Neural cell (in vitro differentiated cells): Measurements from ENCODE around the gene TDRD10. TPM values are rescaled to one million over a fixed set of nuclear protein-coding genes. Genes with fewer than 3 reads are reported as not detected.

Source experiments
- H2AFZ ChIP-seq: fragments of 200-600, 300-800 bp; sonication (generic), shearing (Covaris generic); 2 replicates; pipeline ENCODE4 v1.6.0; 2014; ENCODE audit warnings: low read depth, mild to moderate bottlenecking, antibody characterized with exemption, low read length, moderate library complexity
- H3F3A ChIP-seq: fragments of 200-600 bp; shearing (Covaris generic); 2 replicates; pipeline ENCODE4 v1.6.1; 2016; ENCODE audit warnings: mild to moderate bottlenecking, moderate library complexity, mixed read lengths, antibody characterized with exemption, low read length; ENCODE audit not compliant: insufficient read depth, poor library complexity, severe bottlenecking
- H3K27ac ChIP-seq: fragments of 200-600, 300-800 bp; sonication (generic), shearing (Covaris generic); 2 replicates; pipeline ENCODE4 v1.5.1; 2014; ENCODE audit warnings: mild to moderate bottlenecking, low read length, moderate library complexity
- H3K27me3 ChIP-seq: fragments of 300-800, 200-600 bp; sonication (generic), shearing (Covaris generic); 2 replicates; pipeline ENCODE4 v1.6.0; 2014; ENCODE audit warnings: mild to moderate bottlenecking, low read depth, low read length, moderate library complexity; ENCODE audit not compliant: insufficient read depth
- H3K36me3 ChIP-seq: fragments of 300-800, 200-600 bp; sonication (generic), shearing (Covaris generic); 2 replicates; pipeline ENCODE4 v1.5.1; 2014; ENCODE audit warnings: mild to moderate bottlenecking, antibody characterized with exemption, low read length, moderate library complexity; ENCODE audit not compliant: insufficient read depth
- H3K4me2 ChIP-seq: fragments of 300-800, 200-600 bp; sonication (generic), shearing (Covaris generic); 2 replicates; pipeline ENCODE4 v1.6.0; 2014; ENCODE audit warnings: mild to moderate bottlenecking, low read length
- H3K4me3 ChIP-seq: fragments of 300-800, 200-600 bp; sonication (generic), shearing (Covaris generic); 2 replicates; pipeline ENCODE4 v1.5.1; 2014; ENCODE audit warnings: mild to moderate bottlenecking, low read length, moderate library complexity
- H3K79me2 ChIP-seq: fragments of 200-600 bp; shearing (Covaris generic); replicated peaks from 2 replicates; pipeline ENCODE4 v1.6.0; 2014; ENCODE audit warnings: mild to moderate bottlenecking, low read length, moderate library complexity; ENCODE audit not compliant: insufficient read depth
- H3K9ac ChIP-seq: fragments of 300-800, 200-600 bp; sonication (generic), shearing (Covaris generic); 2 replicates; pipeline ENCODE4 v1.6.1; 2016; ENCODE audit warnings: mild to moderate bottlenecking, low read length, mixed read lengths
- H3K9me2 ChIP-seq: fragments of 200-600 bp; shearing (Covaris generic); 2 replicates; pipeline ENCODE4 v1.6.1; 2016; ENCODE audit warnings: mild to moderate bottlenecking, low read length, mixed read lengths; ENCODE audit not compliant: insufficient read depth
- H3K9me3 ChIP-seq: fragments of 200-600, 300-800 bp; sonication (generic), shearing (Covaris generic); 2 replicates; pipeline ENCODE4 v1.6.1; 2016; ENCODE audit warnings: mild to moderate bottlenecking, mixed run types, low read length, moderate library complexity, mixed read lengths
- H4K20me1 ChIP-seq: fragments of 200-600 bp; shearing (Covaris generic); 2 replicates; pipeline ENCODE4 v1.6.1; 2016; ENCODE audit warnings: mild to moderate bottlenecking, mixed run types; ENCODE audit not compliant: insufficient read depth
- EP300 ChIP-seq: fragments of 450-650 bp; conservative IDR thresholded peaks from 2 replicates; pipeline ENCODE4 v1.6.1; 2014; ENCODE audit warnings: antibody characterized with exemption, mild to moderate bottlenecking, moderate library complexity; ENCODE audit not compliant: poor library complexity, severe bottlenecking
- EZH2 ChIP-seq: fragments of 200-600, 300-800 bp; shearing (Covaris generic), sonication (generic); IDR thresholded peaks from 2 replicates; pipeline ENCODE4 v1.6.1; 2014; ENCODE audit warnings: antibody characterized with exemption, low read length, borderline replicate concordance, mild to moderate bottlenecking; ENCODE audit not compliant: insufficient read depth, poor library complexity, severe bottlenecking
- MXI1 ChIP-seq: fragments of 450-650 bp; conservative IDR thresholded peaks from 2 replicates; pipeline ENCODE4 v1.6.1; 2014; ENCODE audit warnings: antibody characterized with exemption, mild to moderate bottlenecking; ENCODE audit not compliant: poor library complexity, severe bottlenecking
- POLR2AphosphoS5 ChIP-seq: IDR thresholded peaks from 2 replicates; pipeline ENCODE4 v1.6.1; 2012
- RAD21 ChIP-seq: fragments of 450-650 bp; conservative IDR thresholded peaks from 2 replicates; pipeline ENCODE4 v1.6.1; 2014; ENCODE audit warnings: antibody characterized with exemption, mild to moderate bottlenecking, moderate library complexity
- REST ChIP-seq: IDR thresholded peaks from 2 replicates; pipeline ENCODE4 v1.6.1; 2012; ENCODE audit warnings: borderline replicate concordance
- SMC3 ChIP-seq: fragments of 450-650 bp; conservative IDR thresholded peaks from 2 replicates; pipeline ENCODE4 v1.6.1; 2014; ENCODE audit warnings: antibody characterized with exemption, mild to moderate bottlenecking, moderate library complexity; ENCODE audit not compliant: poor library complexity
- TAF1 ChIP-seq: IDR thresholded peaks from 2 replicates; pipeline ENCODE4 v1.6.1; 2012; ENCODE audit warnings: low read depth
- polyA plus RNA-seq: library from polyadenylated mRNA; depleted of rRNA; stranded (reverse); fragments of >200 nt; gene quantifications from 2 replicates; pipeline ENCODE4 v1.2.3, GENCODE V29; 2014
- TF ChIP-seq, protein P1 (sequence below): fragments of 450-650 bp; IDR thresholded peaks from 2 replicates; pipeline ENCODE4 v1.5.1; 2014; ENCODE audit warnings: antibody characterized with exemption, mild to moderate bottlenecking, moderate library complexity; ENCODE audit not compliant: poor library complexity, severe bottlenecking

The TDRD10 gene
- polyA plus RNA-seq, 1 donor from 2014 or later: not detected

DNA sequence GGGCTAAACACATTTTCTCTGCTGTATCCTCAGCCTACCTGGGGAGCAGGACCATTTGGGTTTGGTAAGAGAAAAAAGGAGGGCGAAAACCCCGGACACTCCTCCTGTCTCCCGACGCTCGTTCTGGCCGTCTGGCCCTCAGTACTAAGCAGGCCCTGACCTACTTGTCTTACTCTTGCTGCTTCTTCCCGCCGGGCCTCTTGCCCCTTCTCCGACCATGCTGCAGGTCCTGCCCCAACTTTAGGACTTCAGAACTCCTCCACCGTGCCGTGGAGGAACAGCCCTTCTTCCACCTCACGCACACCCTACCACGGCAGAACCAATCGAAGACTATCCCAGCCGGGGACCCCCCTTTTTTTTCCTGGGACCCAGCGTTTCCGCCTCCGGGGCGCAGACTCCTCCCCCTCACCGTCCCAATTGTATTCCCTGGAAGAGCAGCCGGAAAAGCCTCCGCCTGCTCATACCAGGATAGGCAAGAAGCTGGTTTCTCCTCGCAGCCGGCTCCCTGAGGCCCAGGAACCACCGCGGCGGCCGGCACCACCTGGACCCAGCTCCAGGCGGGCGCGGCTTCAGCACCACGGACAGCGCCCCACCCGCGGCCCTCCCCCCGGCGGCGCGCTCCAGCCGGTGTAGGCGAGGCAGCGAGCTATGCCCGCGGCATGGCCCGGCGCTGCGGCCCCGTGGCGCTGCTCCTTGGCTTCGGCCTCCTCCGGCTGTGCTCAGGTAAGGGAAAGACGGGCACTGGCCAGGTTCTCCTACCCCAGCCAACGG is 65.6 kb downstream of the TDRD10 start, which contains the start of gene CHRNB2:
Gene CHRNB2 (plus strand): TSS at position 393 of the 771 bp plus-strand sequence. CDS start 267 bp downstream, at position 660.
- Histone ChIP-seq H3K27ac (no peak within 1 kb of the TSS), H3F3A (no peaks in the 10 kb centered on the region), H3K9ac (peak within 1 kb of the TSS; percentile 76), H2AFZ (peak within 1 kb of the TSS; percentile 66), H3K27me3 (no peaks in the 10 kb centered on the region), H3K9me2 (no peaks in the 10 kb centered on the region), H4K20me1 (no peaks in the 10 kb centered on the region), H3K4me2 (peak within 1 kb of the TSS; percentile 83), H3K4me3 (peak within 1 kb of the TSS; percentile 94), H3K79me2 (peaks cover 14% of the 10 kb centered on the region), H3K36me3 (no peaks in the 10 kb centered on the region), H3K9me3 (no peaks in the 10 kb centered on the region)
- no peak for TF ChIP-seq EZH2
- TF ChIP-seq EP300: no peak
- TF ChIP-seq MXI1: peak; percentile 89
- peak; percentile 92 for TF ChIP-seq REST
- peak; percentile 37 for TF ChIP-seq RAD21
- TF ChIP-seq SMC3: peak; percentile 40
- TF ChIP-seq TAF1: no peak
- TF ChIP-seq, protein P1, sequence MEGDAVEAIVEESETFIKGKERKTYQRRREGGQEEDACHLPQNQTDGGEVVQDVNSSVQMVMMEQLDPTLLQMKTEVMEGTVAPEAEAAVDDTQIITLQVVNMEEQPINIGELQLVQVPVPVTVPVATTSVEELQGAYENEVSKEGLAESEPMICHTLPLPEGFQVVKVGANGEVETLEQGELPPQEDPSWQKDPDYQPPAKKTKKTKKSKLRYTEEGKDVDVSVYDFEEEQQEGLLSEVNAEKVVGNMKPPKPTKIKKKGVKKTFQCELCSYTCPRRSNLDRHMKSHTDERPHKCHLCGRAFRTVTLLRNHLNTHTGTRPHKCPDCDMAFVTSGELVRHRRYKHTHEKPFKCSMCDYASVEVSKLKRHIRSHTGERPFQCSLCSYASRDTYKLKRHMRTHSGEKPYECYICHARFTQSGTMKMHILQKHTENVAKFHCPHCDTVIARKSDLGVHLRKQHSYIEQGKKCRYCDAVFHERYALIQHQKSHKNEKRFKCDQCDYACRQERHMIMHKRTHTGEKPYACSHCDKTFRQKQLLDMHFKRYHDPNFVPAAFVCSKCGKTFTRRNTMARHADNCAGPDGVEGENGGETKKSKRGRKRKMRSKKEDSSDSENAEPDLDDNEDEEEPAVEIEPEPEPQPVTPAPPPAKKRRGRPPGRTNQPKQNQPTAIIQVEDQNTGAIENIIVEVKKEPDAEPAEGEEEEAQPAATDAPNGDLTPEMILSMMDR: no peak
- peak; percentile 74 for TF ChIP-seq POLR2AphosphoS5

DNA sequence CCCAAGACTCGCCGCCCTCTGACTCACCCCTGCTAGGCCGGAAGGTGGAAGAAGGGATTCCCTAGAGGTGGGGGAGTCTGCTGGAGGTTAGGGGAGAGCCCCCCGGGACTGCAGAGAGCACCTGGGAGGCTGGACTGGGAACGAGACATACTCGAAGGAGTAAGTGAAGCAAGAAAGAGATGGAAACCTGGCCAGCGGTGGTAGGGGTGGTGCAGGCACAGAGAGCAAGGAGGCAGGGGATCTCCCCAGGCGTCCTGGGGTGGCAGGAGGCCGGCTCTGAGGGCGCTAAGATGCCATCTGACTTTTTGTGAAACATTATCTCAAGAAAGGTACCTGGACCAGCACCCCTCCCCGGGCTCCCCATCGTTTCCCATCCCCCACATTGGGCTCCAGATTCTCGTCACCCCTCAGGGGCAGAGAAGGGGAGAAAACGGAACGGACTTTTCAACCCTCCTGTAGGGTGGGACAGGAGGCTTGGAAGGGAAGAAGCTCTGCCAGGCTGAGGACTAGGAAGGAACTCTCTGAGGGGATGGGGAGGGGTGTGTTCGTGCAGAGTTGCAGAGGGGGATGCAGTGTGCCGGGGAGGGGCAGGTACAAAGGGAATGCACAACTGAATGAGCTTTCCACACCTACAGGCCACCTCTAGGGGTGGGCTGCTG is 66.3 kb downstream of the TDRD10 start:
- H4K20me1 ChIP-seq: no peaks in the 10 kb centered on the region
- H3K9ac ChIP-seq: peak overlapping the region; percentile 76
- no peaks in the 10 kb centered on the region for H3K27me3 ChIP-seq
- no peak for TF ChIP-seq RAD21
- TF ChIP-seq POLR2AphosphoS5: no peak
- no peak for TF ChIP-seq TAF1
- TF ChIP-seq EZH2: no peak
- no peak for TF ChIP-seq REST
- no peak for TF ChIP-seq EP300
- no peak for TF ChIP-seq MXI1
- no peak for TF ChIP-seq SMC3
- TF ChIP-seq, protein P1: no peak
- peaks cover 14% of the 10 kb centered on the region for H3K79me2 ChIP-seq
- no peak overlapping the region for H3K27ac ChIP-seq
- H3K9me3 ChIP-seq: no peaks in the 10 kb centered on the region
- peak overlapping the region; percentile 94 for H3K4me3 ChIP-seq
- H2AFZ ChIP-seq: peak overlapping the region; percentile 42
- no peaks in the 10 kb centered on the region for H3K9me2 ChIP-seq
- H3F3A ChIP-seq: no peaks in the 10 kb centered on the region
- H3K36me3 ChIP-seq: no peaks in the 10 kb centered on the region
- peak overlapping the region; percentile 83 for H3K4me2 ChIP-seq
